HG03045 (cell line): ENCODE measurements around the gene RDH16.
"Not testable (repeated sequence)": the region's sequence is repeated elsewhere in the genome, so short reads cannot be mapped to it uniquely, and the experiment has no call there.

Experiments
- ATAC-seq: cut with Tn5 transposase; IDR thresholded peaks from one replicate; pipeline ENCODE4 v1.9.1; 2021; ENCODE audit warnings: mild to moderate bottlenecking, moderate library complexity; ENCODE audit not compliant: unreplicated experiment

The RDH16 gene

DNA sequence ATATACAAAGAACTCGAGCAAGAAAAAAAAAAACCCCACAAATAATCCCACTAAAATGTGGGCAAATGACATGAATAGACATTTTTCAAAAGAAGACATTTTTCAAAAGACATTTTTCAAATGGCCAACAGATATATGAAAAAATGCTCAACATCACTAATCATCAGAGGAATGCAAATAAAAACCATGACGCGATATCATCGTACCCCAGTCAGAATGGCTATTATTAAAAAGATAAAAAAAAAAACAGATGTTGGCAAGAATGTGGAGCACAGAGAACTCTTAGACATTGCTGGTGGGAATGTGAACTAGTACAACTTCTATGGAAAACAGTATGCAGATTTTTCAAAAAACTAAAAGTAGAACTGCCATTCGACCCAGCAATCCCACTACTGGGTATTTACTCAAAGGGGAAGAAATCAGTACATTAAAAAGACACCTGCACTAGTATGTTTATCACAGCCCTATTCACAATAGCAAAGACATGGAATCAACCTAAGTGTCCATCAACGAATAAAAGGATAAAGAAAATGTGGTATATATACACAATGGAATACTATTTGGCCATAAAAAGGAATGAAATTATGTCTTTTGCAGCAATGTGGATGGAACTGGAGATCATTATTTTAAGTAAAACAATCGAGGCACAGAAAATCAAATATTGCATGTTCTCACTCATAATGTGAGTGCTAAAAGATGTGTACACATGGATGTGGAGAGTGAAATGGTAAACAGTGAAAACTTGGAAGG, 32.6 kb upstream of the RDH16 start:
- ATAC-seq = no peak

DNA sequence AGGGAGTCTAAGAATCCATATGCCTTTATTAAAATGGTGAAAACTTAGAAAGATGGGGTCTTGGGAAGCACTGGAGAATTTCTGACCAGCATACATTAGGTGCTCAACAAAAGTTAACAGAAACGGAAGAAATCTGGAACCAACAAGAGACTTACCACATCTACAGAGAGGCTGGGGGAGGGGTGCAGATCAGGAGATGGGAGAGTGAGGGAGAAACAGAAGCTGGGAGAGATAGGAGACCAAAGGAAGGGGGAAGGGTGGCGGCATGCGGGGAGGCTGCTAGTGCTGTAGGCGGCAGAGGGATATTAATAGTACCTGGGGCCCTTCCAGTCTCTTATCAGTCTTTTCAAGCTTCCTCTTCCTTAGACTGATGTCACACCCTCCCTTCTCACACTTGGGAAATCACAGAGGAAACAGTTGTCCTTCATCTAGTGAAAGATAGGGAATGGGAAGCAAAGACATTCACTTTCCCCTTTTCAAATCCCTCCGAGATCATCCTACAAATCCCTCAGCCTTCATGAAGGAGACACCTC, 30.9 kb upstream of the RDH16 start:
- ATAC-seq = no peak

DNA sequence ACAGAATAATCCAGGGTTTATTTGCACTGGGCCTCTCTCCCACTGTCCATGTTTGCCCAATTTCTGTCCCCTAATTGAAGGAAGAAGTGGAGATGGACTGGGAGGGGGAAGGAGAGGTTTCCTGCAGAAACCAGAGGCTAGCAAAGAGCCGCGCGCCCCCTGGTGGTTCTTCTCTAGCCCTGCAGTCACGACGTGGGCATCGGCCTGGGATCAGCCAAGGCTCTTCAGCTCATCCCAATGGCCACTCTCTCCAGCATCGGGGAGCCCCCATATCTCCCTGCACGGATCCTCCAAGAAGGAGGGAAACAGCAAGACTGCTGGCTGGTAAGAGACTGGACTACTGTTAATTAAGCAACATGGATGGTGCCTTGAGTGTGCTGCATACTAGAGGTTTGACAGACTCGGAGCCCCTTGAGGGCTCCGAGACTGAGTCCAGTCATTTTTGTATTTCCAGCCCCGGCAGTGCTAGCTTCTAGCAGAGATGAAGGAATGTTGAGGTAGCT, 30.2 kb upstream of the RDH16 start:
- ATAC-seq = no peak

DNA sequence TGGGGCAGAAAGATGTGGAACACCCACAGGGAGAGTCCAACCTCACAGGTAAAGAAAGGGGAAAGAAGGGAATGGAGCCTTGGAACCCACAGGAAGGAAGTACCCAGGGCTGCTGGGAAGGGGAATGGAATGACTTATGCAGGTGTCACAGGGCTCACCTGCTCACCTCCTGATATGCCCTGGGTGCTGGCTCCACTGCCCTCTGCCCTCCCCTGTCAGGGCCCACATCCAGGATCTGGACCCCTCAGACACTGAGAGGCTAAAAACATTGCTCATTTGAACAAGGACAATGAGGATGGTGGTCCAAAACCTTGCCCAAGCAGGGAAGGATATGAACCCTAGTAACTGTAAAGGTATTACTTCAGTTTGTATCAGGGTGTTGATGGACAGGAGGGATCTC, 29.6 kb upstream of the RDH16 start:
- no peak for ATAC-seq

DNA sequence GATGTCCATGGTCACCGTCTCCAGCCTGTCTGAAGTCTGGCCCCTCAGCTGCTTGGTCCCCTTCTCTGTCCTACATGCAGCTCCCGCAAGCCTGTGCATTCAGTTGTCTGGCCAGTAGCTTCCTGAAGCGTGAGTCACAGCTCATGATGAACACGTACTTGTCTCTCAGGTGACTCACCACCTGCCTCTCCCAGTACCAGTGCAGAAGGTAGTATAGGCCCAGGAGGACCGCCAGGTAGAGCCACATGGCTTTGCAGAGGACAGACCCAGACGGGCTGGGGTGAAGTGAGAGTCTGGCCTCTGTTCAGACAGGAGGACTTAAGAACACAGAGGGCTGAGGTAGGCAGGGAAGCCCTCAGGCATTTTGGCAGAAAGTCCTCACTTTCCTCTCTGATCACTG, 28.3 kb upstream of the RDH16 start:
- ATAC-seq = not testable (repeated sequence)

DNA sequence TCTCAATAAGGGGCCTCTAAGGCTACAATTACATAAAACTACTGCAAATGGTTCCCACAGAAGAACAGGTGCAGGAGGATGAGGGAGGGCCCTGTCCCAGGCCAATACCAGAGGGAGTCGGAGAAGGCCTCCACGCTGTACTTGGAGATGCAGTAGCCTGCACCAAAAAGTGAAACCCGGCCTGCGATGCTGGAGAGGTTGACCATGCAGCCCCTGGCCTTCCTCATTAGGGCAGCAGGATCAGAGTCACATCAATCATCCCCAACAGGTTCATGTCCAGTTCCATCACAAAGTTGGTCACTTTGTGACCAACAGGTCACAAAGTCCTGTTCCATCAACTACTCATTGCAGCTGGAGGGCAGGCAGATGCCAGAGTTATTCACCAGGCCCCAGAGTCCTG, 26.0 kb upstream of the RDH16 start:
- no peak for ATAC-seq

DNA sequence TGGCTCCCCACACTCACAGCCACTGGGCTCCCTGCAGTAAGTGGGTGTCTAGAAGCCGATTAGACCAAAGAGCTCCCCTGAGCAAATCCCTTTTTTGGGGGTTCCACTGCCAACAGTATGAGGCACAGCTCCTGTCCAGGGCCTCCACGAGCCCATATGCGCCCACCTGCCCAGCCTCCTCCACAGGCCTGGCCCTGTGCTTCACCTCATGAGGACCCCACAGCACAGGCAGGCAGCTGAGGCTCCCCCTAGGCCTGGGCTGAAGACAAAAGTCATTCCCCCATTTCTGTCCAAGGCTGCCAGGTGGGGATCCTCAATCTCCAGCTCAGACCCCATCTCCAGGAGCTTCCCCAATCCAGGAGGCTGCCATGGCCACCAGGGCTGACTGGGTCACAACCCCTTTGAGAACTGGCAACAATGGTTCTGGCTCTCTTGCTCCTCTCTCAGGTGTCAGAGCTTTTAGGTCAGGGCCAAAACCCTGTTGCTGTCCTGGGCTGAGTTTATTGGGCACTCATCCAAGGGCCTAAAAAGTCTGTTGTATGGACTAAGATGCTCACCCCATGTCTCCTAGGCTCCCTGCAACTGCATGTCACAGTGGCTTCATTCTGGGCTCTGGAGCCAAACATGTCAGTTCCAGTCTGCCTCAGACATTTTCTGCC, 25.3 kb upstream of the RDH16 start:
- not testable (repeated sequence) for ATAC-seq

DNA sequence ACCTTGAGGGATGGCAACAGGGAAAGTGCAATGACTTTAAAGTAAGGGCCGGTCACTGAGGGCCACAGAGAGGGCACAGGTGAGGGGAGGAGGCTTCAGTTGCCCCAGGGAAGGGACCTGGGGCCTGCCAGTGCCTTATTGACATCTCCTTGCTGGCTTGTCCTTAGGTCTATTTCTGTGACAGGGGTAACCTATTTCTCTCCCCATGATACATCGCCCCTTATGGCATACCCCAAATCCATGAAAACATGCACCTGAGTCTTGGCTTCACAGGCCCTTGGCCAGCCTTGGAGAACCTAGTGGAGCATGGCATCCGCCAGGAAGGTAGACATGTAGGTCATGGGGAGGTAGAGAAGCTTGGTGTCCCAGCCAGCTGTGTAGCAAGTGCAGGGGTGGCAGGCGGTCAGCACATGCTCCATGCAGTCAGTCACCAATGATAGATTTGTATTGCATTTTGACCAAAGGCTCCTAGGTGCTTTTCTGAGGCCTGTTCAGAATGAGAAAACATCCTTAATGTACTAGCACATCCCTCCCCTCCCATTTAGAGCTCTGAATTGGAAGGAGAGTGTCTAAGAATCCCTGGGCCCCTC, 23.6 kb upstream of the RDH16 start:
- ATAC-seq = no peak

DNA sequence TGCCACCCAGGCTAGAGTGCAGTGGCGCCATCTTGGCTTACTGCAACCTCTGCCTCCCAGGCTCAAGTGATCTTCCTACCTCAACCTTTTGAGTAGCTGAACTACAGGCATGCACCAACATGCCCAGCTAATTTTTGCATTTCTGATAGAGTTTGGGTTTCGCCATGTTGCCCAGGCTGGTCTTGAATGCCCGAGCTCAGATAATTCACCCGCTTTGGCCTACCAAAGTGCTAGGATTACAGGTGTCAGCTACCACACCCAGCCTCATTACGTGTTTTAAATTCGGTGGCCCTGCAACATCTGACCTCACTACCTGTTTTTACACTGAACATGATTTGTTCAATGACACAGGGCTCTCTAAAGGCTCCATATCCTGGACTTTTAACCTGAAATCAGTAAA, 22.9 kb upstream of the RDH16 start:
- ATAC-seq = no peak

DNA sequence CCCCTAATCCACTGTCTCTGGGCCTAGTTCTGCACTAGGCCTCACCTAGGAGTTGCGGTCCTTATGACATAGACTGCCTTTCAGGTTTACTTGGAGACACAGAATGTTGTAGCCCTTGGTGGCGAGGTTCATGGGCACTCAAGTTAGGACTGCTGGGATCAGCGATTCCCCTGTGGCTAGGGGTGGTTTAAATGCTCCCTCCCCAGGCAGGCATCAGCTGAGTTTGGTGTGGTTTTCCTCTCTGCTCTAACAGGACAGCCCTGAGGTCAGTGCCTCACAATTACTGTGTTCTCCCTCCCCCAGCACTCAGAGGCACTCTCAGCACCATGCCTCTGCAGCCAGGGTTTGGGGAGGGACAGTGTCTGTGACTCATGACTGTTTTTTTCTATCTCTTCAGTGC, 22.2 kb upstream of the RDH16 start:
- no peak for ATAC-seq

DNA sequence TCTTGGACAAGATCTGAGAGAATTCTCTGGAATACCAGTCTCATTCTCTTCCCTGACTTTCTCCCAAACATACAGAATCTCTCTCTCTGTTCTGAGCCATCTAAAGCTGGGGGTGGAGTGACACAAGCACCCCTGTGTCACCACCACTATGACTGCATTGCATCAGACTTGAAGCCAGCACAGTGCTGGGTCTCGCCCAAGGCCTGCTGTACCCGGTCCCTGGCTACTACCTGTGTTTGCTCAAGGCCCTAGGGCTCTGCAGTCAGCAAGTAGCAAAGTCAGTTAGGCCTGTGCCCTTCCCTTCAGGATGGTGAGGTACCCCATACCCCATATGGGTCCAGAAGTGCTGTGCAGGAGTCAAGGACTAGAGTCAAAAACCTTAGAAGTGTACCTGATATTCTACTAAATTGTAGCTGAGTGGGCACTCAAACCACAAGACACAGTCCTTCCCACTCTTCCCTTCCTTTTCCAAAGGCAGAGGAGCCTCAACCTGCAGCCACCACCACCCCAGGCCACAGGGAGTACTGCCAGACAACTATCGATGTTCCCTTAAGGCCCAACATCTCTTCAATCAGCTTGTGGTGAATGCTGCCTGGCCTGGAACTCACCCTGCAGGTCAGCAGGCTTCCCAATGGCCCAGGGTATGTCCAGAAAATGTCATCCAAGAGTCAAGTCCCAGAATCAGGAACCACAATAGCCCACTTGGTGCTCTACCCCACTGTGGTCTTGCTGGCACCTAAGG, 21.2 kb upstream of the RDH16 start:
- ATAC-seq = no peak

DNA sequence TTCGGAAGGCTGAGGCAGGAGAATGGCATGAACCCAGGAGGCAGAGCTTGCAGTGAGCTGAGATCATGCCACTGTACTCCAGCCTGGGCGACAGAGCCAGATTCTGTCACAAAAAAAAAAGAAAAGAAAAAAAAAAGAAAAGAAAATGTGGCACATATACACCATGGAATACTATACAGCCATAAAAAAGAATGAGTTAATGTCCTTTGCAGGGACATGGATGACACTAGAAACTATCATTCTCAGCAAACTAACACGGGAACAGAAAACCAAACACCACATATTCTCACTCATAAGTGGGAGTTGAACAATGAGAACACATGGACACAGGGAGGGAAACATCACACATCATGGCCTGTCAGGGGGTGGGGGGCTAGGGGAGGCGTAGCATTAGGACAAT, 20.0 kb upstream of the RDH16 start:
- not testable (repeated sequence) for ATAC-seq

DNA sequence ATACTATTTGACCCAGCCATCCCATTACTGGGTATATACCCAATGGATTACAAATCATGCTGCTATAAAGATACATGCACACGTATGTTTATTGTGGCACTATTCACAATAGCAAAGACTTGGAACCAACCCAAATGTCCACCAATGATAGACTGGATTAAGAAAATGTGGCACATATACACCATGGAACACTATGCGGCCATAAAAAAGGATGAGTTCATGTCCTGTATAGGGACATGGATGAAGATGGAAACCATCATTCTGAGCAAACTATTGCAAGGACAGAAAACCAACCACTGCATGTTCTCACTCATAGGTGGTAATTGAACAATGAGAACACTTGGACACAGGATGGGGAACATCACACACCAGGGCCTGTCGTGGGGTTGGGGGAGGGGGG, 16.8 kb upstream of the RDH16 start:
- ATAC-seq = not testable (repeated sequence)

DNA sequence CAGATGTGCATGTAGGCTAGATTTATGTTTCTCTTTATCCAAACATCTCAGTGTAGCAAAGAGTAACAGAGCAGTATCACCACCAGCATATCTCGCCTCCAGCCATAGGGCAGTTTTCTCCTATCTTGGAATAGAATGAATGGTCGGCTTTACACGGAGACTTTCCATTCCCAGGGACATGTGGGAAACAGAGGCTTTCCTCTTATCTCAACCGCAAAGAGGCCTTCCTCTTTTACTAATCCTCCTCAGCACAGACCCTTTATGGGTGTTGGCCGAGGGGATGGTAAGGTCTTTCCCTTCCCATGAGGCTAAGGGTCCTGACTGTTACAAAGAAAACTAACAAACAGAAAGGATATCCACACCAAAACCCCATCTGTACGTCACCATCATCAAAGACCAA, 11.5 kb upstream of the RDH16 start:
- not testable (repeated sequence) for ATAC-seq

DNA sequence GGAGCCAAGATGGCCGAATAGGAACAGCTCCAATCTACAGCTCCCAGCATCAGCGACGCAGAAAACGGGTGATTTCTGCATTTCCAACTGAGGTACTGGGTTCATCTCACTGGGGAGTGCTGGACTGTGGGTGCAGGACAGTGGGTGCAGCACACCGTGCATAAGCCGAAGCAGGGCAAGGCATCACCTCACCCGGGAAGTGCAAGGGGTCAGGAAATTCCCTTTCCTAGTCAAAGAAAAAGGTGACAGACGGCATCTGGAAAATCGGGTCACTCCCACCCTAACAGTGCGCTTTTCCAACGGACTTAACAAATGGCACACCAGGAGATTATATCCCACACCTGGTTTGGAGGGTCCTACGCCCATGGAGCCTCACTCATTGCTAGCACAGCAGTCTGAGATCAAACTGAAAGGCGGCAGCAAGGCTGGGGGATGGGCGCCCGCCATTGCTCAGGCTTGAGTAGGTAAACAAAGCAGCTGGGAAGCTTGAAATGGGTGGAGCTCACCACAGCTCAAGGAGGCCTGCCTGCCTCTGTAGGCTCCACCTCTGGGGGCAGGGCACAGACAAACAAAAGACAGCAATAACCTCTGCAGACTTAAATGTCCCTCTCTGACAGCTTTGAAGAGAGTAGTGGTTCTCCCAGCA, 8.7 kb upstream of the RDH16 start:
- ATAC-seq = not testable (repeated sequence)

DNA sequence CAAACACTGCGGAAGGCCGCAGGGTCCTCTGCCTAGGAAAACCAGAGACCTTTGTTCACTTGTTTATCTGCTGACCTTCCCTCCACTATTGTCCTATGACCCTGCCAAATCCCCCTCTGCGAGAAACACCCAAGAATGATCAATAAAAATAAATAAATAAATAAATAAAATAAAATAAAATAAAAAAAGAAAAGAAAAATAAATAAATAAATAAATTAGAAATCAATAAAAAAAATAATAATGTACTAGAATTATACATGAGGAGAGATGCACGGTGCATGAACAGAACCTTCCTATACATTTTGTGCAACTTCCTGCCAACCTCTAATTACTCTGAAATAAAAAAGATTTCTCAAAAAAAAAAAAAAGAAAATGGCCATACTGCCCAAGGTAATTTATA, 7.7 kb upstream of the RDH16 start:
- not testable (repeated sequence) for ATAC-seq

DNA sequence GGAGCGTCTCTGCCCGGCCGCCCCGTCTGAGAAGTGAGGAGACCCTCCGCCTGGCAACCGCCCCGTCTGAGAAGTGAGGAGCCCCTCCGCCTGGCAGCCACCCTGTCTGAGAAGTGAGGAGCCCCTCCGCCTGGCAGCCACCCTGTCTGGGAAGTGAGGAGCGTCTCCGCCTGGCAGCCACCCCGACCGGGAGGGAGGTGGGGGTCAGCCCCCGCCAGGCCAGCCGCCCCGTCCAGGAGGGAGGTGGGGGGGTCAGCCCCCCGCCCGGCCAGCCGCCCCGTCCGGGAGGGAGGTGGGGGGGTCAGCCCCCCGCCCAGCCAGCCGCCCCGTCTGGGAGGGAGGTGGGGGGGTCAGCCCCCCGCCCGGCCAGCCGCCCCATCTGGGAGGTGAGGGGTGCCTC, 6.1 kb upstream of the RDH16 start:
- ATAC-seq = not testable (repeated sequence)

DNA sequence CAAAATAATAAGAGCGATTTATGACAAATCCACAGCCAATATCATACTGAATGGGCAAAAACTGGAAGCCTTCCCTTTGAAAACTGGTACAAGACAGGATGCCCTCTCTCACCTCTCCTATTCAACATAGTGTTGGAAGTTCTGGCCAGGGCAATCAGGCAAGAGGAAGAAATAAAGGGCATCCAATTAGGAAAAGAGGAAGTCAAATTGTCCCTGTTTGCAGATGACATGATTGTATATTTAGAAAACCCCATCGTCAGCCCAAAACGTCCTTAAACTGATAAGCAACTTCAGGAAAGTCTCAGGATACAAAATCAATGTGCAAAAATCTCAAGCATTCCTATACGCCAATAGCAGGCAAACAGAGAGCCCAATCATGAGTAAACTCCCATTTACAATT, 4.8 kb upstream of the RDH16 start:
- ATAC-seq = not testable (repeated sequence)

DNA sequence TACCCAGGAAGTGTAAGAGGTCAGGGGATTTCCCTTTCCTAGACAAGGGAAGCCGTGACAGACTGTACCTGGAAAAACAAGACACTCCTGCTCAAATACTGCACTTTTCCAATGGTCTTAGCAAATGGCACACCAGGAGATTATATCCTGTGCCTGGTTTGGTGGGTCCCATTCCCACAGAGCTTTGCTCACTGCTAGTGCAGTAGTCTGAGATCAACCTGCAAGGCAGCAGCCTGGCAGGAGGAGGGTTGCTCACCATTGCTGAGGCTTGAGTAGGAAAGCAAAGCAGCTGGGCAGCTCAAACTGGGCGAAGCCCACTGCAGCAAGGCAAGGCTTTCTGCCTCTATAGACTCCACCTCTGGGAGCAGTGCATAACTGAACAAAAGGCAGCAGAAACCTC, 1.0 kb upstream of the RDH16 start:
- ATAC-seq = no peak

DNA sequence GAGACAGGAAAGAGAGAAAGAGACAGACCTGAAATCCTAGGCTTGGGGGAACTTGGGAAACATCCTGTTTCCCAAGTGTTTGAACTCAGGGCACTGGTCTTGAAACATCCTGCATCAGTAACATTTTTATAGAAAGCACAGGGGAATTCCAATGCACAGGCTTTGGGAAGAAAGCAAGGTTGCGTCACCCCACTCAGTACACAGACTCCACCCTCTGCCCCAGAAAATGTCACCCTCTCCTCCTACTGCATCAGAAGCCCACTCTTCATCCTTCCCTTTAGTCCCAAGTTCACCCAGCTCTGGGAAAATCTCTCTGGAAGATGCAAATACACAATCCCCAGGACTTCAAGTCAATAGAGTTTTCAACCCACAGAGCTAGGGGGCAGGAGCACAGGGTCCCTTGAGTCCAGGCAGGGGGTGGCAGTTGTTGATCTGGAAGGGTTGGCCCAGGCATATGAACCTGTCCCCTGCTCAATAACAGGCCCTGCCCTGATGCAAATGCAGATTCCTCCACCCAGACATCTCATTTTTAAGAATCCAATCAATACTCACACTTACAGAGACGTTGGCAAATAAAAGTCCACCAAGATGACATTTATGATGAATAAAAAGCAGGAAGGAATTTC, 1.7 kb downstream of the RDH16 start:
- ATAC-seq = no peak
